GM10248 (cell line): ENCODE data around the gene CARMIL1.
A peak's percentile ranks its signal among the peaks of the same experiment; 100 is the strongest.

Experiments
- CTCF ChIA-PET: fragments of 300-600 bp; sonication (Branson Sonifier 250); formaldehyde crosslinking; extraction: SDS; loops from one replicate; lab custom pipeline; 2021; ENCODE audit warnings: antibody characterized with exemption; lab: Yijun Ruan, JAX
- POLR2A ChIA-PET: fragments of 350-650 bp; sonication (Branson Sonifier 250); formaldehyde crosslinking; extraction: SDS; loops from one replicate; lab custom pipeline; 2020; ENCODE audit warnings: antibody characterized with exemption; lab: Yijun Ruan, JAX
- DNase-seq: peaks from one replicate; pipeline ENCODE4 v3.0.0; 2012; ENCODE audit errors: extremely low spot score
- TF ChIP-seq, protein P1 (sequence below): IDR thresholded peaks from 2 replicates; pipeline ENCODE4 v1.5.1; 2012; ENCODE audit warnings: mild to moderate bottlenecking, low read depth; ENCODE audit errors: extremely low read depth, missing control alignments, control extremely low read depth

CARMIL1 gene

GRCh38 chr6:25384967-25385366 is 105.8 kb downstream of the CARMIL1 start:
- no peak for DNase-seq
- ChIA-PET CTCF (interaction anchor here (1.0 to 1.7 kb wide), 2 partner anchors 15 to 61 kb away, joined by 3 to 5 read pairs; no protein-coding TSS in a partner anchor), POLR2A (no interaction called here)
- TF ChIP-seq, protein P1, sequence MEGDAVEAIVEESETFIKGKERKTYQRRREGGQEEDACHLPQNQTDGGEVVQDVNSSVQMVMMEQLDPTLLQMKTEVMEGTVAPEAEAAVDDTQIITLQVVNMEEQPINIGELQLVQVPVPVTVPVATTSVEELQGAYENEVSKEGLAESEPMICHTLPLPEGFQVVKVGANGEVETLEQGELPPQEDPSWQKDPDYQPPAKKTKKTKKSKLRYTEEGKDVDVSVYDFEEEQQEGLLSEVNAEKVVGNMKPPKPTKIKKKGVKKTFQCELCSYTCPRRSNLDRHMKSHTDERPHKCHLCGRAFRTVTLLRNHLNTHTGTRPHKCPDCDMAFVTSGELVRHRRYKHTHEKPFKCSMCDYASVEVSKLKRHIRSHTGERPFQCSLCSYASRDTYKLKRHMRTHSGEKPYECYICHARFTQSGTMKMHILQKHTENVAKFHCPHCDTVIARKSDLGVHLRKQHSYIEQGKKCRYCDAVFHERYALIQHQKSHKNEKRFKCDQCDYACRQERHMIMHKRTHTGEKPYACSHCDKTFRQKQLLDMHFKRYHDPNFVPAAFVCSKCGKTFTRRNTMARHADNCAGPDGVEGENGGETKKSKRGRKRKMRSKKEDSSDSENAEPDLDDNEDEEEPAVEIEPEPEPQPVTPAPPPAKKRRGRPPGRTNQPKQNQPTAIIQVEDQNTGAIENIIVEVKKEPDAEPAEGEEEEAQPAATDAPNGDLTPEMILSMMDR = no peak

- ChIA-PET CTCF (interaction anchor here (0.8 to 1.7 kb wide), 6 partner anchors 9 to 22 kb away, joined by 3 to 6 read pairs (median 4); no protein-coding TSS in a partner anchor), POLR2A (no interaction called here)
- TF ChIP-seq, protein P1 = no peak
- DNase-seq = peak; percentile 39
Measured at GRCh38 chr6:25387483-25387882, 108.3 kb downstream of the CARMIL1 start.

DNA sequence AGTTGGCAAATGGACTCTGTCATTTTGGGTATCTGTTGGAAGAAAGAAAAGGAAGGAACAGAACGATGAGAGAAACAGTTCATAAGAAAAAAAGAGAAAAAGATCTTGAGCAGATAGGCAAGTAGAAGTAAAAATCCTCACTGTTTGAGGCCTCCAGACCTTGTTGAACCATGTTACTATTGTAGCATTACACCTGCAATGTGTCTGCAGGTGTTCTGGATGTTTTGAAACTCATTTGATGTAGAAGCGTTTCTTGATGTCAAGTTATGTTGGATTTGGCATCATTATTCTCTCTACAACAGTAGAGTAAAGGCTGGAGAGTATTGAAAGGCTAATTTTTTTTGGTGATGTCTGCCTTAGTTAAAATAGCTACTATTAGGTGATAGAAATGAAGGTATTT is 108.7 kb downstream of the CARMIL1 start:
- DNase-seq = no peak
- POLR2A ChIA-PET = no interaction called here
- CTCF ChIA-PET = interaction anchor here (0.8 to 2.0 kb wide), 7 partner anchors 9 to 22 kb away, joined by 3 to 6 read pairs (median 4); no protein-coding TSS in a partner anchor
- TF ChIP-seq, protein P1 = no peak

DNA sequence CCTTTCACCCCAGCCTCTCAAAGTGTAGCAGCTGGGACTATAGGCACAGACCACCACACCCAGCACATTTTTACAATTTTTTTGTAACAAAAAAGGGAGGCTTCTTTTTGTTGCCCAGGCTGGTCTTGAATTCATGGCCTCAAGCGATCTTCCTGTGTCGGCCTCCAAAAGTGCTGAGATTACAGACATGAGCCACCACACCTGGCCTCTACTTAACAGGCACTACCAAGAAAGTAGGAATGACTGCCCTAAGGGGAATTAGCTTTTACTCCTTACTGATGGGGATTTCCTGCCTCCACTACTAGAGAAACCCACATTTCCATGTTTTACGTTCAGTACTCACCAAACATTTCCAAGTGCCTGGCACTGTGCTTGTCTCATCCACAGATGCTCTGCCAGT is 109.6 kb downstream of the CARMIL1 start:
- DNase-seq = no peak
- ChIA-PET POLR2A (no interaction called here), CTCF (interaction anchor here (0.8 to 2.0 kb wide), 4 partner anchors 10 to 23 kb away, joined by 3 to 4 read pairs (median 4); no protein-coding TSS in a partner anchor)
- TF ChIP-seq, protein P1 = no peak

GRCh38 chr6:25389471-25389870 is 110.3 kb downstream of the CARMIL1 start:
- CTCF ChIA-PET = interaction anchor here (0.8 to 2.0 kb wide), 2 partner anchors 13 to 22 kb away, joined by 4 read pairs; no protein-coding TSS in a partner anchor
- TF ChIP-seq, protein P1 = no peak
- DNase-seq = no peak
- POLR2A ChIA-PET = no interaction called here

GRCh38 chr6:25392372-25392771 is 113.2 kb downstream of the CARMIL1 start:
- ChIA-PET POLR2A (no interaction called here), CTCF (interaction anchor here (1.0 to 1.3 kb wide), 2 partner anchors 9 to 11 kb away, joined by 3 to 4 read pairs; no protein-coding TSS in a partner anchor)
- TF ChIP-seq, protein P1 = no peak
- no peak for DNase-seq
